HG02970 (cell line): ENCODE measurements around the gene ZFHX3.

Source experiments
- ATAC-seq: cut with Tn5 transposase; IDR thresholded peaks from one replicate; pipeline ENCODE4 v1.9.1; 2021; ENCODE audit warnings: mild to moderate bottlenecking, moderate library complexity, moderate number of reproducible peaks; ENCODE audit not compliant: unreplicated experiment, low FRiP score

ZFHX3 gene

DNA sequence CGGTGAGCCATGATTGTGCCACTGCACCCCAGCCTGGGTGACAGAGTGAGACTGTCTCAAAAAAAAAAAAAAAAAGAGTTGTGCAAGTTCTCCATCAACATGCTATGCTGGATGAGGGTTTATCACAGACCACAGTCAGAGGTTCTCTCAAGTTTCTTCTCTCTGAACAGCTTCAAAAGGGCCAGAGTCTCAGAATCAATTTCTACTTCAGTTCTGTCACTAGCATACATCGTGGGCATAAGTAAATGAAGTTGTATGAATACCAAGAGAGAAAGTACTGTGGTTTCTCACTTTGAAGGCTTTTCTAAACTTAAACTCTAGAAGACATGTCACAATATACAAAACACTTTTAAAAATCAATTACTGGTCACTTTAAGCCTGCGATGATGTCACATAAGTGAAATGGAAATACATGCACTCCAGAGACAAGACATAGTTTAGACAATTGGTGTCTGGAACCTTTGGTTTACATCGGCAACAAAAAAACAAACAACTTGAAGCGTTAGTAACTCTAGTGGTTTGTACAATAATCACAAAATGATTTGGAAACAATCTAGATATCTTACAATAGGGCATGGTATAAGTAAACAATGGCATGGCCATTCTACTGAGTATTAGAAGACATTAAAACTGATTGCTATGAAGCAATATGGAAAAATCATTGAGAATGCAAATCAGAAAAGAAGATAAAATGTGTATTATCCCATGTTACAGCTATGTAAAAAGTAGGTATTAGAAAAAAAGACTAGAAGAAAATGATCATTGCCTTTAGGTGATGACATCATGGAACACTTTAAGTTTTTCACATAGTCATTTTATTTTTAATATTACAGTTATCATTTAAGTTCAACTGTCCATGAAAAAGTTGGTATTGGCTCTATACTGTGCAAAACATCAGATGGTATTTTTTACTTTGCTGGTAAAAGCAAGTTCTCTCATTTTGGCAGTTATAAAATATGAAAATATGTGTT, 232.3 kb downstream of the ZFHX3 start:
- ATAC-seq = no peak

DNA sequence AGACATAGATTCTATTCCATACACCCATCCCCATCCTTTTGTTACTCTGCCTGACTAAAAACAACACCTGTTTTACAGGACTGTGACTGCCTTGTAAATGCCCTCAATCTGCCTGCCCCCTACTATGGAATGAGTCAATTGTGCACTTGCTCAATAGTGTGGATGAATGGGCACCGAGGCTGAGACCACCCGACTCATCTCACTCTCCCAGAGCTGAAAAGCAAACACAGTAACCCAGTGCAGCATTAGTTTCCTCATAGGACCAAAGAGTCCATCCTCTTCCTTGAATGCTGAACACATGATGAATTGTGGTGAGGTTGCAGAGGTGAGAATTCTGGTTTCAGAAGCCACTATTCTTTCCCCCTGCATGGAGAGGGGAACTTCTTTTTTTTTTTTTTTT, 233.7 kb downstream of the ZFHX3 start:
- ATAC-seq = no peak

DNA sequence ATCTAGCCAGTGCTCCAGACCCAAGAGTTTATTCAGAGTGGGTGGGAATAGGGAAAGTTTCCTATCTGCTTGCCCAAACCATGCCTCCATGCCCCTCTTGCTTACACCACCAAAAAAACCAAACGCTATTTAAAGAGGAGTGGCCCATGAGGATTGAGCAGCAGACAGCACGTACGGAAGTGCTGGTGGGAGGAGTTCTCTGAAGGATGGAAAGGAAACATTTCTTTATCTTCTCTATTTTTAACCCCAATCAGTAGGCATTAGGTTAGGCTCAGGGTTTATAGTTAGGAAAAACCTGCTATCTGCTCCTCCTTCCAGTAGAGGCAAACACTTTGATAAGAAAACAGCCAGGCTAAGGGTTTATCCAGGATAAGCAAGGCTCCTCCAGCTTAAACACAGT, 235.3 kb downstream of the ZFHX3 start:
- ATAC-seq = no peak

DNA sequence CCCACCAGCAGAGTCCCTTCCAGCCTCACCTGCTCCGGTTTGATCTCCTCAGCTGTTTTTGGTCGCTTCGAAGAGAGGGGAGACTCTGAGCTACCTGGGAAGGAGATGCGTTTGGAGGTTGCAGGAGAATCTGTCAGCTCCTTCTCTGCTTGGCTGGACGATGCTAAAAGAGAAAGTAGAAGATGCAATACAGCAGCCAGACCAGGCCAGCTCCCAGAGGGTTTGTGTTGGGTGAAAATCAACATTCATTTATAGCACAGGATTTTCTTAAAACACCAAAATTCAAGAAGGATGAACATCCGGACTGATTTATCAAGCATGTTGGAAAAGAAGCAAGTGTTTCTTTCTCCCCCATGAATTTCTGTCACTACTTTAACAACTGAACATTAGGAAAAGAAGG, 236.1 kb downstream of the ZFHX3 start:
- ATAC-seq = no peak

DNA sequence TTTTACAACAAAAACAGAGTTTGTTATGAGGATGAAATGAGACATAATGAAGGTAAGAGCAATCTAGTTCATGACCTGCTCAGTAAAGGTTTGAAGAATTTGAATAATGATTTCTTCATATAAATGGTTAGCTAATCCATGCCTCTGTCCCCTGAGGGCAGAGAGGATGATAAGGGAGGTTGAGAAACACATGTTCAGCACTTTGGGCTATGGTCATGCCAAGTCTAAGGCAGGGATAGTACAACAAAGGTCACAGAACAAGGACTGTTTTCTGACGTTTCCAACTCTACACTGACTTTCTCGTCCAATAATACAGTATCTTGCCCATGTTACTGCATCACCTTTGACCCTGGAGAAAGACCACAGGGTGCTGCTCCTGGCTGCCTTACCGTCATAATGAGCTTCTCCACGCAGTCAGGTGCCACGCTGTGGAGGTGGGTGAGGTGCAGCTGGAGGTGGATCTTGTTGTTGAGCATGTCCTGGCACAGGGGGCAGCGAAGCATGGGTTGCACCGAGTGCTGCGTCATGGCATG, 236.7 kb downstream of the ZFHX3 start:
- ATAC-seq = no peak

DNA sequence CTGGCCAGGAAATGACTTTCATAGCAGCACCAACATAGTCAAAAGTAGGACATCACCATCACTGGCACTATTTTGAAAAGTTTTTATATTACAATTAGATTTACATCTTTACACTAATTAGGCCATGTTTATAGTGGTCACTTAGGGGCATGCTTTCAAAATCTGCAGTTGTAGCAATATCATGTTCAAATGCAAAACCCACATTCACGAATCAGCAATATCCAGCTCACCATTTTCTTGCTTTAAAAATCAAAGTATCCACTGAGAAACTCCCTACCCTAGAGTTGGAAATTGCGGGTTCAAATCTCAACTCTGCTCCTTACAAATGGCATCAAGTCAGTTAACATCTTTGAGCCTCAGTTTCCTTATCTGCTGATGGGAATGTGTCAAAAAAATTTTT, 237.4 kb downstream of the ZFHX3 start:
- no peak for ATAC-seq

DNA sequence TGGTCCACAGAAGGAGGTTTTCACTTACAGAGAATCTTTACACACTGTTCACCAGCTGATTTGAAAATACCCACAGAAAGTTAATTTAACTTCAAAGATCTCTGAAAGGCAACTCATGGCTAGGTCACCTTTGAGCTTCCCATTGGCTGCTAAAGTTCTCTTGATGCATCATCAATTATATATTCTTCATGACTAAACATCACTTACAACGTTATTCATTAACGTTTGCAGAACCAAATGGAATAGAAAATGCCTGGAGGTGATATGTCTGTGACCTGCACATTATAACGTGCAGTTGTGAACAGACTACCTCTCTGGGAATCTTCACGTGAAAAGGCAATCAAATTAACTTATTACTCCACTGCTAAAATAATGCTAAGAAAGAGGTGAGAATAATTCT, 238.5 kb downstream of the ZFHX3 start:
- no peak for ATAC-seq

DNA sequence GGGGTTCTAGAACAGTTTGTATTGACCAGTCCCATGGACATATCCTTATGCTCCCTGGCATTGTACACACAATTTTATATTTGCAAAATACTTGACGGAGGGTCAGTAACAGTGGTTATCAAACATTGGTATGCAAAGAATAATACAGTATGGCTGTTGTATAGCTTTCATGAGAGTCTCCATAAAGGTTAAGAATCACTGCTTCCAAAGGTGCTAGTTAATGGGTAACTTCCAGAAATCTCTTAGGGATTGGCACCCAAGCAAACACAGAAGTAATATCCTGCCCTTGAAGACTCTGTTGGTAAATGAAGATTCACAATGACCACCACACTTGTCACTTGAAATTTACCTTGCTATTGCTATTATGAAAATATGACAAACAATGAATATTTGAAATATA, 239.2 kb downstream of the ZFHX3 start:
- no peak for ATAC-seq

DNA sequence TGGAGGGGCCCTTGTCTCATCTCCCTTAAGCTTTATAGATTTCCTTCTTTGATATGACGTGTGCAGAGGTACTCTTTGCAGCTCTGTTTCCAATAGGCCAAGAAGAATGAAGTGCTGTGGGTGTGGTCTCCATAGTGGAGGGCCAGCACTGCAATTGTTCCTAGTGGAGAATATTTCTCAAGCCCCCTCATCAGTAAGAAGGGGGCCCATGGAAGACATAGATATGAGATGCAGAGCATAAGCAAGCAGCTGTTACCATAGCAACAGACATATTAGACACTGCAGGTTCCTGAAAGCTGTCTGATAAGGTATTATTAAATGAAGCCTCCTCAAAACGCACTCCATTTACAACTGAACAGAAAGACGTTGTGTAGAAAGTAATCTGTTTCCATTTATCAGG, 240.7 kb downstream of the ZFHX3 start:
- ATAC-seq = no peak

DNA sequence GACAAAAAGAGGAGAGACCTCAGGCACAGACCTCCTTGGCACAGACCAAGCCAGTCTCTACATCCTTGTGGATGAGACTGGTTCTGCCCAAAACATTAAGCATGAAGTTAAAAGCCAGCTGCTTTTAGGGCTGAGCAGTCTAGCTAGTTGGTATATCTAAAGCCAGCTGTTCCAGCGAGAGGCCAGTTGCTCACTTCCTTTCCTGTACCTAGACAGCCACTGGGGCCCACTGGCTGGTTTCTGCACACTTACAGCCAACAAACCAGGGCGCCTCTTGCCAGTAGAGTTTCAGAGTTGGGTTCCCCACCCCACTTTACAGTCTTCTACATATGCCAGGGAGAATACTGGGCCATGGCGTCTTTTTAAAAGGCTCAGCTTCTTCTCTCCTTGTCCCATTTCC, 242.4 kb downstream of the ZFHX3 start:
- ATAC-seq = no peak

DNA sequence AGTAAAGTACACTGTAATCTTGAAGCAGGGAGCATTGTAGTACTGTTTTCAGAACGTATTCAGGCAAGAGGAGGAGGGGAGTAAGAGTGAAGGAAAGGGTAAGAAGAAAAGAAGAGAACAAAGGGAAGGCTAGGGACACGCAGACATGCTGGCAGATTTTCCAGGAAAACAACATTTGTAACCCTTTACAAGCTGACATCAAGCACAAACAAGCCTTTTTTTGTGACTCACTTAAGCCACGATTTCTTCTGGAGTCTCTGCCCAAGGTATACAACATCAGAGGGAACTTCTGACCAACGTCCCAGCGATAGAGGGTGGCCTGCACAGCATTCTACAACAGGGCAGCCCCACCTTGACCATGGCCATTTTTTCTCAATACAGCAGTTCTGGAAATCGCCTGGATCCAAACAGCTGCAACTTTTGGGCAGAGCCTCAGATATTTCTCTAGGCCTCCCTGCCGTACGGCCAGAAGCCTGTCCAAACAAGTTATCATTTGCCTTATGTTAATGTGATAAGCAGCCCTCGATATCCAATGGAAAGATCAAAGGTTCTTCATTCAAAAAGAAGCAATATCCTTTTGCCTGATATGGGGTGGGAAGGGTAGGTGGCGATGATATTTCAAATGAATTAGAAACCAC, 247.3 kb downstream of the ZFHX3 start:
- ATAC-seq = no peak

DNA sequence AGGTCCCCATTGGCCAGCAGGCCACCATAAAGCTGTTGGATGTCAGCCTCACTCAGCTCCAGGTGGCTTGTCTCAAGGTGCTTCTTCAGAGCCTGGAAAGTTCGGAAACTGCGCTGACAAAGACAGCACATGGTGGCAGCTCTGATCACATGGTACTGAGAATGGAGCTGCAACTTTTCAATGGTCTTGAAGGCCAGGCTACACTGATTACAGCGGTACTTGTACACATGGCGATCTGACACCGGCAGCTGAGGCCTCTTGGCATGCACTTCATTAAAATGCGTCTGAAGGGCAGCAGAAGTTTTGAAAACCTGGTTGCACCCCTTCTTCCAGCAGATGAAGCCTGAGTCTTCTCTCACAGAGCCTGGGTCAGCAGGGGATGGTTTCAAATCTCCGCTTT, 249.7 kb downstream of the ZFHX3 start:
- ATAC-seq = no peak

DNA sequence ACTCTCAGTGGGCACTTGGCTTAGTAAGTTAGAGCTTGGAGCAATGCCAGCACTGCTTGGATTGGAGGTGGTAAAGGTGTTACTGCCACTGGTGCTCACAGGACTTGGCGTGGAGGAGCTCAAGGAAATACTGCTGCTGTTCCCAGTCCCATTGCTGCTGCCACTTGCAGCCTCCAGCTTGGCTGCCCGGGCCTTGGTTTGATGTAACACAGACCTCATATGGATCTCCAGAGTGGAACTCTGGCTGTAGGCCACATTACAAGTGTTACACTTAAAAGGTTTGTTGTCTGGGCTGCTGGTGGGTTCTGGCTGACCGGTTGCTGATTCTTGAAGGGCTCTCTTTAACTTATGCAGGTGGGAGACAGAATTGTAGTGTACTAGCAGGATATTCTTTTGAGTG, 250.3 kb downstream of the ZFHX3 start:
- no peak for ATAC-seq

DNA sequence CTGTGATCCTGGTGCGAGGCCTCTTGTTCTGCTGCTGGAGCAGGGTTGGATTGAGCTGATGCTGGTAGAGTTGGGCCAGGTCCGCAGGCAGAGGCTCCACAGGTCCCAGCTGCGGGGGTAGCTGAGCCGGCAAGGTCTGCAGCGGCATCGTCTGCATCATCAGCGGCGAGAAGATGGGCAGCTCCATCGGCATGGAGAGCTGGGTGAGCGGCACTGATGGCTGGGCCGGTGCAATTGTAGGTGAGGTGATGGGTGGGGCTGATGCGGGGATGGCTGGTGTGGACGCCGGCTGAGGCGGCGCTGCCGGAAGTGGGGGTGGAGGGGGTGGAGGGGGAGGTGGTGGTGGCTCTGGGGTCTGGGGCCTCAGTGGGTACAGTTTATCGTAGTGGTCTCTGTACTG, 251.7 kb downstream of the ZFHX3 start:
- ATAC-seq = no peak

DNA sequence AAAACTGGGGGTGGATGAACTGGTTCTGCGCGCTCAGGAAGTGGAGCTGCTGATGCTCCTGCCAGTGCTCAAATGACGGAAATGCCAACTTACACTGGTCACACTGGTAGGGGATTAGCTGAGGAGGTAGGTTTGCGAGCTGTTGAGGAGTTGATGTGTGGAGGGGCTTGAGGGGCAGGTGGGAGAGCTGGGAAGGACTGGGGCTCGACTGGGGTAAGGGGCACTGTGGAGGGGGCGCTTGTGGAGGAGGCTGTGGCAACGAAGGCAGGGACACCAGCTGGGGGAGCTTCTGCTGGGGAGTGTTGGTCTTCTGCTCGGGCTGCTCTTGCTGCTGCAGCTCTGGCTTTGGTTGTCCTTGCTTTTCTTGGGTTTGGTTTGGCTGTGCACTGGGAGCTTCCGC, 252.9 kb downstream of the ZFHX3 start:
- no peak for ATAC-seq

DNA sequence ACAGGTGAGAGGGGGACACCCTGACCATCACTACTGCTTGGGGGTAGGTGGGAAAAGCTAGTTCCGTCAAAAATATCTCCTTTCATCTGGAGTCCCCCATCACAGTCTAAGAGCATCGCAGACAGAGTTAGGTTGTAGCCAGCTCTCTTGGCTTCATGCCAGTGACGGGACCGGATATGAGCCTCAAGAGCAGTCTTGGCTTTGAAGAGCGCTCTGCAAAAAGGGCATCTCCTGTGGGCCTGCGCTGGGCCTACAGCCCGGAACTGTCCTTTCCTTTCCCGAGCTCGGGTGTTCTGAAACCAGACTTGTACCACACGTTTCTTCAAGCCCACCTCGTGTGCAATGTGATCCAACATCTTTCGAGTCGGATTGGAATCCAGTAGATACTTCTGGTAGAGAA, 253.6 kb downstream of the ZFHX3 start:
- ATAC-seq = no peak

DNA sequence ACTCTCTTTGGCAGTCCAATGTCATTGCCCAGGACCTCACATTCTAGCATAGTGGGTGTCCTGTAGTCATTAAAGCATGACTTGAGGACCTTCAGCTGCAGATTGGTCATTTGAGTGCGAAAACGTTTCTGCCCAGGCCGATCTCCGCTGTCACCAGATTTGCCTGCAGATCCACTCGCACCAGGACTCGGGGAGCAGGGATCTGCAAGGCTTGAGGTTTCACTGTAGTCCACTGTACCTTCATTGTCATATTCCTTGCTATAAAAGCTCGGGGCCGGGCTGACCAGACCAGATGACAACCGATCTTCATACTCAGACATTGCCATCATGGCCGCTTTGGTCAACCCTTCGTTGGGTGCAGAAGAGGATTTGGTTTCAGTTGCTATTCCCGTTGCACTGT, 254.2 kb downstream of the ZFHX3 start:
- no peak for ATAC-seq

DNA sequence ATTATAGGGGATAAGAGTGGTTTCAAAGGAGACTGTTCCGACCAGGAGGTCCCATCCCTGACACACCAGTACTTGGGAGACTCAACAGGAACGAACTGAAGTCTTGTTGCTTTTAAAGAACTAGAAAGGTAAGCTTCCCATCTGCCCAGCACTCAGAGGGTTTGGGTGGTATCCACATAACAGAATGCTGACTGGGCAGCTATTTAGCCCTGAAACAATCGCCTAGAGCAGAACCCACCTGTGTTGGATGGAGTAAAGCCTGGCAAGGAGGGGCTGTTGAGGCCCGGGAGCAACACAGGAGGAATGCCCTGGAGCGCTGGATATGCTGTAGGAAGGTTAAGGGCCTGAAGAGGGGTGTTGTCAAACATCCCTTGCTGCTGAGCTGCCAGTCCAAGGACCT, 254.9 kb downstream of the ZFHX3 start:
- ATAC-seq = no peak

DNA sequence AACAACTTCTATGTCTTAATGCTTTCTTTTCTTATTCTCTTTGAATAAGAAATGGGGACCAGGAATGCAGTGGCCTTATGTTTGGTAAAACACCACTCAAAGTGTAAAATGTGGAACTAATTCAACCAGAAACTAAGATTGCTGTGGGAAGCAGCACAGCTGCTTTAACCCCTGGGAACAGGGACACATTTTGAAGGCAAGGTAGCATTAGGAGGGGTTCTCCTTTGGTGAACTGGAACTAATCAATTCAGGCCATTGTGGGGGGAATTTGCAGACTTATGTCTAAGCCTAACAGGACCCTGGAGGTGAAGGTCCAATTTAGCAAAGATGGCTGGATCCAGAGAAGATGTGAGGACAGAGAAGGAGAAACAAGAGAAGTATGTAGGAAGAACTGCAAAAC, 256.1 kb downstream of the ZFHX3 start:
- no peak for ATAC-seq

DNA sequence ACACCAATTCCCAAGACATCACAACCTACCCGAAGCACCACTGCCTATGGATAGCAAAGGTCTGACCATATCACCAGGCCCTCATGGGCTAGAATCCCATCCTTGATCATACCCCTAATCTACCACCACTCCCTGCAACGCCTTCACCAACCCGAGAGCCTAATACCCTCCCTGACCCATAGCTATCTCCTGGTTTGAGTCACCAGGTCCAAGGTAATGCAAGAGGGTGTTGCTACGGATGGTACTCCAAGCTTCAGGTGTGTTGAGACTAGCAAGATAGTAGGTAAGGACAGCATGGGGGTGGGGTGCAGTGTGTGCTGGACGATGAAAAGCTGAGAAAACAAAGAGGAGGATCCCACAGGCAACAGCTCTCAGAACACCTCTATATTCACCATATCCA, 258.0 kb downstream of the ZFHX3 start:
- ATAC-seq = no peak

DNA sequence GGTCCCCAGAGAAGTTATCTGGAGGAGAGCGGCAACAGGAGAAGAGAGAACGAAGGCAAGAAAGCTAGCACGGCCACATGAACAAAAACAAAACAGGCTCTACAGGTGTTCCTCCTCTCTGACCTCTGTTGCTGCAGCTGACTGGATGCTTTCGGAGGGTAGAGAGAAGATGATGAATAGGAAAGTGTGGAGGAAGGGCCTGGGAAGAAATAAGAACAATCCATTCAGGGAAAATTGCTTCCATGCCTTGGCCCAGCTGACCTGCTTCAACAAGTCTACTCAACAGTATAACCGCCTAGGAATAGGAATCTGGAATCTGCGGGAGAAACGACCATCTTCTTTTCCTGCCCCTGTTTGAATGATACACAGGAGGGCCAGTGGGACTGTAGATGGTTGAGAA, 258.5 kb downstream of the ZFHX3 start:
- ATAC-seq = no peak
